GM18505 (cell line): Measurements from ENCODE around the gene POC1B.
"Not testable (repeated sequence)": the region's sequence is repeated elsewhere in the genome, so short reads cannot be mapped to it uniquely, and the experiment has no call there.

Experiments used
- ATAC-seq: cut with Tn5 transposase; IDR thresholded peaks from one replicate; pipeline ENCODE4 v1.9.1; 2021; ENCODE audit not compliant: unreplicated experiment
- POLR2A ChIP-seq: IDR thresholded peaks from 4 replicates; pipeline ENCODE4 v1.6.1; 2011; ENCODE audit warnings: borderline replicate concordance; ENCODE audit not compliant: insufficient read depth, insufficient read length; ENCODE audit errors: extremely low read depth

The POC1B gene

DNA sequence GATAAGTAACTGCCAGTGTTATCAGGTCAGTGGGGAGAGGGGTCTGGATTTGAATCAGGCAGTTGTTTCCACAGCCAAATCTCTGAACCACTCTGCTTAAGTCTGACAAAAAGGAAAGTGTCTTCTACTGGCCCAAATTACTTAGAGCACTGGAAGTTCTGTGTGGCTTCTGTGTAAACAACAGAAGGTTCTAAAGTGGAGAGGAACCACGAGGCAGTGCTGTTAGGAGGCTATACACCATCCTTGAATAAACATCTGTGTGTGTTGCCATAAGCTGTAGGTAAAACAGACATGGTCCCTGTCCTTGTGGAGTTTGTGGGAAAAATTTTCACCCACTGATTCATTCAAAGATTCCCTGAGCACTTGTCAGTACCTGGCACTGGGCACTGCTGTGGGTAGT is 51.2 kb downstream of the POC1B start:
- TF ChIP-seq POLR2A = no peak
- no peak for ATAC-seq

DNA sequence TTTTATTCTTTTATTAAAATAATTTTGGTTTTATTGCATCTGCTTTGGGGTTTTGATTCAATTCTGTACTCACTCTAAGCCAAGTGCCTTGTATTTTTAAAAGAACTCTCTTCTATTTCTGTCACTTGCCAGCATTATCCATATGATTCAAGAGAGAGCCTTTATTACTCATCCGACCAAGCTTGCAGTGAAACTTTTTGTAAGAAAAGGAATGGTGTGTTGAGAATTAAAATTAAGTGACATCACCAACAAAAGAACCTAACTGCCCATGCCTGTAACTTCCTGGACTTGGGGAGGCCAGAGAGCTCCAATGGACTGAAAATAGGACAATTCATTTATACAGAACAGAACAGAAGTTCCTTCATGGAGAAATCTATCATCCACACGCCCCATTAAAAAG is 53.3 kb downstream of the POC1B start:
- ATAC-seq = no peak
- no peak for TF ChIP-seq POLR2A

DNA sequence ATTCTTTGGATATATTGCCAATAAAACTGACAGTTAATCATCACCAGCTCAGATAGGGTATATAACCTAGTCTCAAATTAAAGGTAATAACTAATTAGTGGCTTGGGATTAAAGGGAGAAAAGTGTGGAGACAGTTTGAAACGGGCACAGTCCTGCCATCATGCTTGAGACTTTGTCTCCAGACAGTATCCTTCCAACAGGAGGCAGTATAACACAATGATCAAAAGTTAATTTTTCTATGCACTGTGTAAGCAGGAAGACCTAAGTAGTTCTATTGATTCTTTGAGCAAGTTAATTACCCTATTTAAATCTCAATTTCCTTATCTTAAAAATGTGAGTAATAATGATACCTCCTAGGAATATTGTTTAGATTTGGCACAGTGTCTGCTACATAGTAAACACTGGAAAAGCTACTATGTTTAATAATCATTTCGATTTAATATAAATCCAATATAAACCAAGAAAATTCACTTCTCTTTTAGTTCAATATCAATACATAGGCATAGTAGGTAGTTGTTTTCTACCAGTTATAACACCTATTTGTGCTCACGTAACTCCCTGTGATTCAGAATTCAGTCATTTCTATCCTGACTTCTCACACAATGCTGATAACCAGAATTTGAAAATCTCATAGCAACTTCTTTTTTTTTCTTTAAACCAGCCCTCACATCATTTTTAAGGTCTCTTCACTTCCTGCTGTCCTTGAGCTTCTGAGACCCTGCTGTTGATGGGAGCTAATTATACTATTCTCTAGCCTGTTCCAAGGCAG is 54.9 kb downstream of the POC1B start:
- peak; percentile 41 for ATAC-seq
- no peak for TF ChIP-seq POLR2A

DNA sequence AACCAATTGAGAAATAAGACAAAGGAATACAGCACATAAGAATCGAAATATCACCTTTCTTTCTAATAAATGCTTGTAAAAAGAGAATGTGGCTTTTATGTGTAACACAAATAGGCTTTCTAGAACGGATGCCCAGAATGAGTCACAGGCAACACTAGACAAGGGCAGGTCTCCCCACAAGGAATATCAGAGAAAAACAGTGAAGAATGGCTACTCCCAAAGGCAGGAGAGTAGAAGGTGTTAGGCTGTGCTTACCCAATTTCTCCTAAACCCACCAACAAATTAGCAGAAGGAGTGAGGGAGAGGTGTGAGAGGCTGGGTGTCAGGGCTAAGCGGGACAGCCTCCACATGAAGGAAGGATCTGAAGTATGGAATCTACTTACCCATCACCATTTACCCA is 56.5 kb downstream of the POC1B start:
- ATAC-seq = peak; percentile 59
- TF ChIP-seq POLR2A = no peak

DNA sequence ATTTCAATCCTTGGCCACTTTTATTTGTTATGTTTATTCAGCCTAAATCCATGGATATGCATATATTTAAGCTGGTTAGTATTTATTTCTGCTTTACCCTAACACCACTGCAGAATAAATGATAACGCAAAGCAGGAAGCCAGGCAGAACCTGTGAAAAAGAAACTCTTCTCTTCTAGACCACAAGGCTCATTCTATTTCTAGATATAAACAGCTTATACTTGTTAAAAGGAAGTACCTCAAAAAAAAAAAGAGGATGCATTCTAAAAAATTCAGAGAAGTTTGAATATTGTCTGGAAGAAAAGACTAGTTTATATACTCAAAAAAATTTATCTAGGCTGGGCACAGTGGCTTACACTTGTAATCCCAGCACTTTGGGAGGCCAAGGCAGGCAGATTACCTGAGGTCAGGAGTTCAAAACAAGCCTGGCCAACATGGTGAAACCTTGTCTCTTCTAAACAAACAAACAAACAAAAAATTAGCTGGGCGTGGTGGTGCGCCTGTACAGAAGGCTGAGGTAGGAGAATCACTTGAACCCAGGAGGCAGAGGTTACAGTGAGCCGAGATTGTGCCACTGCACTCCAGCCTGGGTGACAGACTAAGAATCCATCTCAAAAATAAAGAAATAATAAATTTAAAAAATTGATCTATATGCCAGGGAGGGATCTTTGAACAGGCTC is 57.1 kb downstream of the POC1B start:
- ATAC-seq = peak; percentile 77

DNA sequence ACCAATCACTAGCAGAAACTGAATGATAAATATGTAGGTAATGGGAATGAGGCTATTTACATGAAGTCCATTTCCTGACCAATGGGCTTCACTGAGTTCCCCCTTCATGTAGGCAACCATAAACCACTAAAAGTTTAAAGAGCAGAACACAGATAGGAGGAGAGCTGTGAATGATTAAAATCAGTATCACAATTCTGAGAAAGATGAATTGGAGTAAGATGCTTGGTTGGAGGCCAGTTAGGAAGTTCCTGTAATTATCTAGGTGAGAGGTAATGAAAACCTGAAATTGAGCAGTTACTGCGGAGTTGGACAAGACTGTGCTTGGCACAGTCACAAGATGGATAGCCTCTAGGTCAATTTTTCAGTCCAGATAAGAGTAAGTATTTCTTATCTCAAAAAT is 57.8 kb downstream of the POC1B start:
- TF ChIP-seq POLR2A = no peak
- ATAC-seq = no peak

More for the DNA sequence above, 57.1 kb downstream of the POC1B start:
- TF ChIP-seq POLR2A = no peak

DNA sequence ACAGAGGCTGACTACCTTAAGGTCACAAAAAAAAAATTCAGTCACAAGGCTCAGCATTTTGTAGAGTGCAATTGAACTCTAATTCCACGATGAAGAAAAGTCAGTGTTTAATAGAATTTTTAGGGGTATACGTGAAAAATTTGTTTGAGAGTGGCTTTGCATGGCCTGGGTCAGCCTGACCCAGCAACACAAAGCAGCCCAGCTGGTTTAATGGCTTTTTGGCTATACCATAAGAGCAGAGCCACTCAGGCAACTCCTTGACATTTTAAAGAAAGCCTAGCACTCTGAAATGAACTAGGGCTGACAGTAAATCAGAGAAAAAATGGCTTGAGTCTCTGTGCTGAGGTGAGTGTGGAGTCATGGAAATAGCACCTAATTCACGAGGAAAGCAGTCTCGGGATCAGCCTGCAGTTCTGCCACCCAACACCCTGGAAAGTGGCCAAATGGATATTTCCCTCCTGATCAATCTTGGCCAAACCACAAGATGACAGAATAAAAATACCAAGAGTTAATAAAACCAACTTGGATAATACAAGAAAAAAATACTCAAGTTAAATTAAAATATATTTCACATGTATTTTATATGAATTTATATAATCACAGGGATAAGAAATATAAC is 60.8 kb downstream of the POC1B start:
- no peak for TF ChIP-seq POLR2A
- ATAC-seq = no peak

DNA sequence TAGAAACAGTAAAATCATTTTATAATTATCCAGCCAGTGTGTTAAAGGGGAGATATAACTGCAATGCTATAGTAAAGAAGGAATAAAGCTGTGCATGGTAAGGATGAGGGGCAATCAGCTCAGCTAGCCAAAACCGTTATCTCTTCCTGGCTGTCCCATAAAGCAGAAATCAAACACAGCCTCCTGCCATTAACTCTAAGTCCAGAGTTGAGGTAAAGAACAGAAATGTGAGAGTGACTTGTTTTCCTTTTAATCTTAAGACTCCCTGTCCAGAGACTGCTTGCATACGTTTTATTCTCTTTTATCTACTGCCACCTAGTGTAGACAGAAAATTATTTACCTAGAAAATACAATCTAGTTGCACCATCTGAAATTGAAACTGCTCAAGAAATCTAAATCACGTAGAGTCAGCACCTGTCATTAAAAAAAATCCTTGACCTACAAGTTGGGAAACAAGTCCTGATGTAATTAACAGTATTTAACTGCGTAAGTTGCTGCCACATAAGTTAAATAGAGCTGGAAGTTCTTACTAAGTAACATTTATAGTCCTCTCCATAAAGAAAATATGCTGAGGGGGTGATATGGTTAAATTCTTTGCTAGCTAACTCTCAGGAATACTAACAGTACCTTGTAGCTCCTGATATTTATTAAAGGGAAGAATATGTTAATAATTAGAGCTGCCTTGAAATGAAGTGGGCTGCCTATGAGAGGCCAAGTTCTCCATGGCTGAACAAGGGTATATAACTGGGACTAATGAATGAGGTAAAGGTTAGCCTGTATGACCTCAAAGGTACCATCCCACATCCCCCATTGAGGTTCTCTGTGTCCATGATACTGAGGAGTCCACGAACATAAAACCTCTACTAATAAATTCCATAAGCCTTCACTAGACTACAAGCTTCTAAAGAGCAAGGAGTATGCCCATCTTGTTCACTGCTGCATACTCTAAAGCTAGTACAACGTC is 63.9 kb downstream of the POC1B start:
- no peak for TF ChIP-seq POLR2A
- ATAC-seq = peak; percentile 94

DNA sequence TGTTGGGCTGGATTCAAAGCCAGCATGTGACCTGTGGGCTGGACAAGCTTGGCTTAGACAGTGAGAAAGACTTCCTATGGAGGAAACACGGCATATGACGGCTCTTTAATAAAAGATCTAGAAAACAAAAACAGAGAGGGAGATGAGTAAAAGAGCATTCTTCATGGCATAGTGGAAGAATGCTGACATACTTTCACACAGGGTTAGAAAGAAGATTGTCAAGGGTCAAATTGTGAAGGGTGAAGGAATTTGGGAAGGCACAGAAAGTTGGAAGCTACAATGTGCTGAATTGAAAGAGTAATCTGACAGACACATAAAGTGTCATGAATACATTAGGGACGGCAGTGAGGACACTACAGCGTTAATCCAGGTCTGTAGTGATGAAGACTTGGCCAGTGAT is 64.7 kb downstream of the POC1B start:
- no peak for TF ChIP-seq POLR2A
- ATAC-seq = no peak

DNA sequence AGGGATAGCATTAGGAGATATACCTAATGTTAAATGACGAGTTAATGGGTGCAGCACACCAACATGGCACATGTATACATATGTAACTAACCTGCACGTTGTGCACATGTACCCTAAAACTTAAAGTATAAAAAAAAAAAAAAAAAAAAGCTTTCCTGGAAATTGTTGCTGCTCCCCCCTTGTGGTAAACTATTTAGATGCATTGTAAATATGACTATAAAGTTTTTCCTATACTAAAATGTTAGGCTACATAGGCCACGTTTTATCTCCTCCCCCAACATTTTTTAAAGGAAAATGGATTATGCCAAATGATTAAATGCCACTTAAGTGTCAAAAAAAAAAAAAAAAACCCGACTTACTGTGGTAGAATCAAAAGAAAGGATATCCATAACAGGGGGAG is 66.6 kb downstream of the POC1B start:
- ATAC-seq = not testable (repeated sequence)

DNA sequence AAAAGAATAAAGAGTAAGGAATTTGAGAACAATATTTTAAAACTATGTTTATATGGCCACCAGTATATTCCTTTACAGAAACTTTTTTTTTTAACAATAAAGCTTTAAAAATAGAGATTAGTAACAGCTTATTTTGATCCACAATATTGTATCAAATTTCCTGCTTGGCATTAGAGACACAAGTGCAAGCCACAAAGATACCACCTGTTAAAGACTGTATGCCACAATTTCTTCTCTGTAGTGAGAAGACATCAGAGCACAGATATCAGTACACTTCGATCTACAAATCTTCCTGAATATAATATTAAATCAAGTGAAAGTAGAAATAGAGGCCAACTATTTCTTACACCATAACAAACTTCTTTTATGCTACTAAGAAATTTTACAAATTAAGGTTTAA is 69.3 kb downstream of the POC1B start:
- no peak for ATAC-seq
- no peak for TF ChIP-seq POLR2A

DNA sequence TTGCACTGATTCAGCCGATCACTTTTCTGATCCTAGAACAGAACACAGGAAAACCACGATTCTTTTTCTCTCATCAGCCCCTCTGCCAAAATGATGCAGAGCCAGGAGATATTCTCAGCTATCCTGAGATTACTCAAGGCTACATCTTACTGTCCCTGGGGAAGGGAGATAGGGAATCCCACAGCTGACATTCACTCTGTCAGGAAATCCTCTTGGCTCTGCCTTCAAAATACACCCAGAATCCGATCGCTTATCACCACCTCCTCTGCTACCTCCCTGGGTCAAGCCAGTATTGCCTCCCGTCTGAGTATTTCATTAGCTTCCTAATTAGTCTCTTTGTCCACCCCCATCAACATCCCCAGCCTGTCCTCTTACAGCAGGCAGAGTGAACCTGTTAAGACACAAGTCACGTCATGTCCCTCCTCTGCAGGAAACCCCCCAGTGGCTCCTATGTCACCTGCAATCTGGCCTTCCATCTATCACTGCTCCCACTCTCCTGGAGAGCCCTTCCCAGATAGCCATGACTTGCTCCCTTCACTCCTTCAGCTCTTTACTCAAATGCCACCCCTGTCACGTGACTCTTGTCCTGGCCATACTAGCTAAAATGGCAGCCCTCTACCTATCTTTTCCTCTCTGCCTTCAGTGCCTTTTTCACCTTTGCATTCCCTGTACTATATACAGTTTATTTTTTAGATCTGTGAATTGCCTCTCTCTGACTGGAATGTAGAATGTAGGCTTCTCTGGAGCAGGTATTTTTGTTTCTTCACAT is 71.6 kb downstream of the POC1B start:
- ATAC-seq = no peak
- TF ChIP-seq POLR2A = no peak
